HG02970 (cell line): ENCODE measurements around the gene OR51B4.
"Not testable (repeated sequence)": the region's sequence is repeated elsewhere in the genome, so short reads cannot be mapped to it uniquely, and the experiment has no call there.

ENCODE experiments used
- ATAC-seq: cut with Tn5 transposase; IDR thresholded peaks from one replicate; pipeline ENCODE4 v1.9.1; 2021; ENCODE audit warnings: mild to moderate bottlenecking, moderate library complexity, moderate number of reproducible peaks; ENCODE audit not compliant: unreplicated experiment, low FRiP score

OR51B4 gene

GRCh38 chr11:5276697-5277096 is 25.0 kb downstream of the OR51B4 start:
- no peak for ATAC-seq

- no peak for ATAC-seq
Measured at GRCh38 chr11:5275369-5276110, 26.2 kb downstream of the OR51B4 start.

GRCh38 chr11:5274395-5274794 is 27.4 kb downstream of the OR51B4 start:
- no peak for ATAC-seq

- ATAC-seq = no peak
Measured at GRCh38 chr11:5272395-5273017, 29.2 kb downstream of the OR51B4 start.

GRCh38 chr11:5269715-5270147 is 32.0 kb downstream of the OR51B4 start, which contains the start of gene HBE1:
Gene HBE1, minus strand, starts transcription at chr11:5269945. Its CDS starts 55 bp downstream, at chr11:5269890.
- no peak for ATAC-seq

GRCh38 chr11:5267033-5267563 is 34.6 kb downstream of the OR51B4 start:
- no peak for ATAC-seq

- ATAC-seq = no peak
Measured at GRCh38 chr11:5266609-5267008, 35.1 kb downstream of the OR51B4 start.

GRCh38 chr11:5265832-5266231 is 35.9 kb downstream of the OR51B4 start:
- ATAC-seq = no peak

- ATAC-seq = no peak
Measured at GRCh38 chr11:5258543-5259262, 43.0 kb downstream of the OR51B4 start.

- ATAC-seq = no peak
Measured at GRCh38 chr11:5257296-5257695, 44.5 kb downstream of the OR51B4 start.

GRCh38 chr11:5254646-5255413 is 46.9 kb downstream of the OR51B4 start, which contains the start of gene HBG2:
Gene HBG2, minus strand, starts transcription at chr11:5254781. Its CDS starts 53 bp downstream, at chr11:5254728.
- not testable (repeated sequence) for ATAC-seq

- ATAC-seq = not testable (repeated sequence)
Measured at GRCh38 chr11:5254023-5254422, 47.7 kb downstream of the OR51B4 start.

- ATAC-seq = not testable (repeated sequence)
Measured at GRCh38 chr11:5253440-5253839, 48.3 kb downstream of the OR51B4 start.

- ATAC-seq = no peak
Measured at GRCh38 chr11:5252919-5253265, 48.9 kb downstream of the OR51B4 start.

GRCh38 chr11:5252192-5252918 is 49.4 kb downstream of the OR51B4 start:
- ATAC-seq = no peak

GRCh38 chr11:5251746-5252145 is 50.0 kb downstream of the OR51B4 start:
- no peak for ATAC-seq
